Pancreas (tissue), 10 donors: ENCODE measurements around the gene CTNNA2. TPM values are rescaled to one million over a fixed set of nuclear protein-coding genes. Genes with fewer than 3 reads are reported as not detected.

Experiments
- ATAC-seq, 4 donors: fragments of 200-7000 bp; cut with Tn5 transposase; one replicate each; pipeline versions ENCODE4 v1.8.0 to v1.9.1; 2020; ENCODE audit warnings: mild to moderate bottlenecking in 4 of 4, moderate library complexity in 4 of 4
- DNase-seq, 6 donors: peaks; one replicate each; pipeline ENCODE4 v3.0.0-alpha.2; 2020
- FAIRE-seq: peaks from 2 replicates; lab custom pipeline; 2012; peaks lifted over from hg19 to GRCh38; lab: Jason Lieb, UNC
- H3K27ac ChIP-seq, 4 donors: fragments of 200-600 bp; sonication (generic); 1 replicate in 3 of 4; 2 replicates in 1 of 4; pipeline versions ENCODE4 v1.5.0 to v1.8.0; 2020
- H3K27me3 ChIP-seq, 4 donors: fragments of 200-600 bp; one replicate each; pipeline ENCODE4 v1.8.0; 2021
- H3K36me3 ChIP-seq, 3 donors: fragments of 200-600 bp; sonication (generic) in 1 of 3; one replicate each; pipeline versions ENCODE4 v1.5.0 to v1.8.0; 2020 to 2021
- H3K4me1 ChIP-seq, 3 donors: fragments of 200-600 bp; one replicate each; pipeline ENCODE4 v1.8.0; 2021
- H3K4me3 ChIP-seq, 4 donors: fragments of 200-600 bp; sonication (generic) in 2 of 4; one replicate each; pipeline versions ENCODE4 v1.5.0 to v1.8.0; 2020 to 2021
- H3K9me3 ChIP-seq, 4 donors: fragments of 200-600 bp; one replicate each; pipeline ENCODE4 v1.8.0; 2021
- WGBS, 2 donors: extraction: QIAGEN DNeasy Blood & Tissue Kit; methylation state at CpG; one replicate each; pipeline ENCODE4 v1.1.7; 2013; 5-methylcytosine and 5-hydroxymethylcytosine counted together
- intact Hi-C, 3 donors: fragments of 100-400 bp; cut with DNase I; formaldehyde crosslinking; loops; one replicate each; pipeline versions ENCODE4 v1.11.1 to v1.14.2; 2022
- polyA plus RNA-seq, 2 donors: library from polyadenylated mRNA; stranded (reverse); fragments of 200-250 nt; gene quantifications; one replicate each; pipeline ENCODE4 v1.2.3, GENCODE V29; 2013
- total RNA-seq, 6 donors: library from RNA; stranded (reverse); fragmentation: NEBNext Ultra II Directional in 4 of 6; extraction: Animal tissue kit (Norgen Biotek cat#: 25700) in 4 of 6; gene quantifications; one replicate each; pipeline versions ENCODE4 v1.2.1 to v1.2.4, GENCODE V29; 2021 to 2023
- TF ChIP-seq, protein P1 (sequence below), 4 donors: fragments of 200-600 bp; sonication (generic) in 3 of 4; IDR thresholded peaks; one replicate each; pipeline versions ENCODE4 v1.5.0 to v1.8.0; 2021; ENCODE audit warnings: antibody characterized with exemption in 4 of 4
- donor health status: healthy with polysubstance abuse.
- donor health status: DM: no; HTN: no; CAD: no; lungs with moderate emphysema.
- donor health status: DM: no; HTN: no; CAD: no.
- donor health status: control.
- donor health status: control.
- donor health status: Bipolar disorder and iron deficiency.
- donor health status: DM: yes; HTN: yes; CAD: no.
- donor health status: DM: no; HTN: no; CAD: no.
- donor health status: DM: no; HTN: no; CAD: no.
- donor health status: DM: yes; HTN: yes; CAD: no.

Gene CTNNA2
- total and polyA plus RNA-seq, 8 donors, result 0.25 to 12.1 (median 2.1) TPM

GRCh38 chr2:79715338-79715737, 202.5 kb downstream of the CTNNA2 start:
- FAIRE-seq (no peak), ATAC-seq (no peak), DNase-seq (no peak)
- Histone ChIP-seq H3K36me3 (no peaks in the 10 kb centered on the region), H3K27ac (no peak overlapping the region), H3K4me1 (no peaks in the 10 kb centered on the region), H3K27me3 (no peaks in the 10 kb centered on the region), H3K4me3 (no peak overlapping the region), H3K9me3 (no peaks in the 10 kb centered on the region)
- intact Hi-C loops, result no loop called here
- WGBS, 2 donors, result 75 to 80% methylated on average over 1 of the region's 1 CpG
- TF ChIP-seq, protein P1, sequence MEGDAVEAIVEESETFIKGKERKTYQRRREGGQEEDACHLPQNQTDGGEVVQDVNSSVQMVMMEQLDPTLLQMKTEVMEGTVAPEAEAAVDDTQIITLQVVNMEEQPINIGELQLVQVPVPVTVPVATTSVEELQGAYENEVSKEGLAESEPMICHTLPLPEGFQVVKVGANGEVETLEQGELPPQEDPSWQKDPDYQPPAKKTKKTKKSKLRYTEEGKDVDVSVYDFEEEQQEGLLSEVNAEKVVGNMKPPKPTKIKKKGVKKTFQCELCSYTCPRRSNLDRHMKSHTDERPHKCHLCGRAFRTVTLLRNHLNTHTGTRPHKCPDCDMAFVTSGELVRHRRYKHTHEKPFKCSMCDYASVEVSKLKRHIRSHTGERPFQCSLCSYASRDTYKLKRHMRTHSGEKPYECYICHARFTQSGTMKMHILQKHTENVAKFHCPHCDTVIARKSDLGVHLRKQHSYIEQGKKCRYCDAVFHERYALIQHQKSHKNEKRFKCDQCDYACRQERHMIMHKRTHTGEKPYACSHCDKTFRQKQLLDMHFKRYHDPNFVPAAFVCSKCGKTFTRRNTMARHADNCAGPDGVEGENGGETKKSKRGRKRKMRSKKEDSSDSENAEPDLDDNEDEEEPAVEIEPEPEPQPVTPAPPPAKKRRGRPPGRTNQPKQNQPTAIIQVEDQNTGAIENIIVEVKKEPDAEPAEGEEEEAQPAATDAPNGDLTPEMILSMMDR (IDR thresholded peaks at IDR 0.05), result no peak

GRCh38 chr2:79716266-79716665, 203.4 kb downstream of the CTNNA2 start:
- ATAC-seq (no peak), DNase-seq (no peak), FAIRE-seq (no peak)
- Histone ChIP-seq H3K4me3 (no peak overlapping the region), H3K36me3 (no peaks in the 10 kb centered on the region), H3K9me3 (no peaks in the 10 kb centered on the region), H3K27ac (no peak overlapping the region), H3K27me3 (no peaks in the 10 kb centered on the region), H3K4me1 (no peaks in the 10 kb centered on the region)
- intact Hi-C loops, result no loop called here
- TF ChIP-seq, protein P1 (IDR thresholded peaks at IDR 0.05), result no peak
- 39 to 41% methylated on average over 4 of the region's 4 CpGs for WGBS, 2 donors

- Histone ChIP-seq H3K4me1 (no peaks in the 10 kb centered on the region), H3K27ac (no peak overlapping the region), H3K27me3 (no peaks in the 10 kb centered on the region), H3K36me3 (no peaks in the 10 kb centered on the region), H3K4me3 (no peak overlapping the region), H3K9me3 (no peaks in the 10 kb centered on the region)
- DNase-seq, result no peak
- TF ChIP-seq, protein P1 (IDR thresholded peaks at IDR 0.05), result no peak
- intact Hi-C loops, result no loop called here
- 64 to 65% methylated on average over 5 of the region's 5 CpGs for WGBS, 2 donors
- peak in 1 of 4 donors; percentile 65 for ATAC-seq
- FAIRE-seq, result no peak
These were observed 204.6 kb downstream of the CTNNA2 start for GRCh38 chr2:79717364-79718007.

GRCh38 chr2:79721061-79721460, 208.2 kb downstream of the CTNNA2 start:
- Histone ChIP-seq H3K4me1 (no peaks in the 10 kb centered on the region), H3K9me3 (no peaks in the 10 kb centered on the region), H3K27ac (no peak overlapping the region), H3K36me3 (no peaks in the 10 kb centered on the region), H3K4me3 (no peak overlapping the region), H3K27me3 (no peaks in the 10 kb centered on the region)
- no peak for ATAC-seq
- intact Hi-C loops, result no loop called here
- no peak for FAIRE-seq
- WGBS, 2 donors, result 78 to 84% methylated on average over 1 of the region's 1 CpG
- DNase-seq, result no peak
- TF ChIP-seq, protein P1 (IDR thresholded peaks at IDR 0.05), result no peak

DNA sequence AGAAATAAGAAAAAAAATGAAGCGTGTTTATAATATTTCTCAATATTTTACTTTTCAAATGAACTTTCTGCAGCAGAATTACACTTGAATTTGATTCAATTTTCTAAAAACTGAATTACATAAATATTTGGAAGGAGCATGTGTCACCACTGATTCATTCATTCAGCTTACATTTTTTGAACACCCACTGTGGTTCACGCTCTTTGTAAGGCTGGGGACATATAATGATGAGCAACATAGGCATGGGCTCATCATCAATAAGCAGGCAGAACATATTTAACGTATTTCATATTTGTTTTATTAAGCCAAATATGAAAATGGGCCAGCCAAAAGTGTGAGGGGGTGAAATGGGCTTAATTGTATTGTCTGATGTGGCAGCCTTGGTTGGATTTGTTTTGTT, 209.1 kb downstream of the CTNNA2 start:
- WGBS, 2 donors, result 55 to 78% methylated on average over 3 of the region's 3 CpGs
- intact Hi-C loops, result no loop called here

More for the DNA sequence above, 209.1 kb downstream of the CTNNA2 start:
- Histone ChIP-seq H3K4me3 (no peak overlapping the region), H3K27me3 (no peaks in the 10 kb centered on the region), H3K36me3 (no peaks in the 10 kb centered on the region), H3K27ac (no peak overlapping the region), H3K4me1 (no peaks in the 10 kb centered on the region), H3K9me3 (no peaks in the 10 kb centered on the region)
- ATAC-seq, result no peak
- FAIRE-seq, result no peak
- no peak for DNase-seq
- TF ChIP-seq, protein P1 (IDR thresholded peaks at IDR 0.05), result no peak
